K562 (cell line): ENCODE measurements around the gene ENDOD1. TPM values are rescaled to one million over a fixed set of nuclear protein-coding genes. Genes with fewer than 3 reads are reported as not detected.
A peak's percentile ranks its signal among the peaks of the same experiment; 100 is the strongest.

Experiments
- BRD4 ChIP-seq: fragments of 200-600 bp; sonication (generic); IDR thresholded peaks from 2 replicates; pipeline ENCODE4 v1.6.1; 2017; ENCODE audit warnings: inconsistent platforms
- CBX2 ChIP-seq: fragments of 200-600 bp; sonication (generic); IDR thresholded peaks from one replicate; pipeline ENCODE4 v1.6.1; 2012; ENCODE audit warnings: mild to moderate bottlenecking, low read length, inconsistent platforms; ENCODE audit not compliant: insufficient read depth, poor library complexity, severe bottlenecking
- HMGXB4 ChIP-seq: sonication (generic); formaldehyde crosslinking; IDR thresholded peaks from 2 replicates; pipeline ENCODE4 v1.8.1; 2023; ENCODE audit warnings: mild to moderate bottlenecking, missing genetic modification reagents
- ILK ChIP-seq: fragments of 450-650 bp; IDR thresholded peaks from 2 replicates; pipeline ENCODE4 v1.6.1; 2016; ENCODE audit warnings: missing genetic modification characterization, low read depth, mild to moderate bottlenecking, missing compliant biosample characterization, moderate library complexity, borderline replicate concordance
- JUND ChIP-seq, 2 experiments: IDR thresholded peaks; 2 replicates in 1 of 2; 3 replicates in 1 of 2; pipeline ENCODE4 v1.6.1; 2011; ENCODE audit warnings: borderline replicate concordance in 2 of 2, low read depth in 2 of 2, low read length in 2 of 2, improper control_type of control experiment in 1 of 2, missing biosample characterization in 1 of 2, missing genetic modification characterization in 1 of 2, missing genetic modification reagents in 1 of 2
- KAT2B ChIP-seq: IDR thresholded peaks from one replicate; pipeline ENCODE4 v1.6.1; 2012; ENCODE audit warnings: low read depth, mild to moderate bottlenecking, control low read depth, inconsistent platforms, low read length, moderate library complexity
- LCOR ChIP-seq: sonication (generic); formaldehyde crosslinking; IDR thresholded peaks from 2 replicates; pipeline ENCODE4 v1.8.0; 2022; ENCODE audit warnings: mild to moderate bottlenecking, missing genetic modification reagents
- MTA1 ChIP-seq: fragments of 450-650 bp; IDR thresholded peaks from 2 replicates; pipeline ENCODE4 v1.6.1; 2017; ENCODE audit warnings: borderline replicate concordance
- POLR2G ChIP-seq: fragments of 200-400 bp; formaldehyde crosslinking; IDR thresholded peaks from 2 replicates; pipeline ENCODE4 v1.6.1; 2017; ENCODE audit warnings: low read depth, mild to moderate bottlenecking, antibody characterized with exemption, low read length, moderate library complexity
- PTTG1 ChIP-seq: fragments of 450-650 bp; IDR thresholded peaks from 2 replicates; pipeline ENCODE4 v1.6.1; 2016; ENCODE audit warnings: low read depth, mild to moderate bottlenecking, missing genetic modification characterization, missing compliant biosample characterization
- RFX1 ChIP-seq: fragments of 450-650 bp; IDR thresholded peaks from 2 replicates; pipeline ENCODE4 v1.6.1; 2016; ENCODE audit warnings: mild to moderate bottlenecking, moderate library complexity
- SMARCE1 ChIP-seq: fragments of 450-650 bp; IDR thresholded peaks from 2 replicates; pipeline ENCODE4 v1.7.1; 2016; ENCODE audit warnings: mild to moderate bottlenecking
- SRSF3 ChIP-seq: fragments of 200-400 bp; formaldehyde crosslinking; IDR thresholded peaks from 2 replicates; pipeline ENCODE4 v1.6.1; 2016; ENCODE audit warnings: mild to moderate bottlenecking, low read length, moderate library complexity; ENCODE audit not compliant: insufficient read depth
- STAT5B ChIP-seq: fragments of 250-450 bp; sonication (Bioruptor Pico); IDR thresholded peaks from 2 replicates; pipeline ENCODE4 v1.8.0; 2021; ENCODE audit warnings: mild to moderate bottlenecking, inconsistent platforms
- ZNF253 ChIP-seq: fragments of 250-450 bp; sonication (Bioruptor Pico); conservative IDR thresholded peaks from 2 replicates; pipeline ENCODE4 v1.6.1; 2021; ENCODE audit warnings: mild to moderate bottlenecking
- ZNF609 ChIP-seq: sonication (generic); formaldehyde crosslinking; IDR thresholded peaks from 2 replicates; pipeline ENCODE4 v1.8.1; 2023; ENCODE audit warnings: missing genetic modification reagents, mild to moderate bottlenecking, borderline replicate concordance
- polyA plus RNA-seq, 8 experiments: library from polyadenylated mRNA; depleted of rRNA in 4 of 8; stranded (reverse) in 5 of 8; unstranded in 3 of 8; fragments of >200 nt; fragmentation: Nextera tagmentation in 2 of 8; fragmentation: Illumina TruSeq in 1 of 8; extraction: Ambion mirVana in 2 of 8; extraction: Trizol in 1 of 8; gene quantifications; 2 replicates each; pipeline versions ENCODE4 v1.2.1 to v1.2.3, GENCODE V29; 2011 to 2014; ENCODE audit warnings: inconsistent platforms in 1 of 8, missing spikeins in 1 of 8
- total RNA-seq, 7 experiments: library from RNA; depleted of rRNA in 6 of 7; stranded (reverse); fragments of >200 nt in 6 of 7; fragmentation: Illumina TruSeq in 2 of 7; extraction: Trizol in 2 of 7; gene quantifications; 2 replicates each; pipeline versions ENCODE4 v1.2.1 to v1.2.3, GENCODE V29; 2011 to 2021; ENCODE audit warnings: low replicate concordance in 1 of 7
- TF ChIP-seq, protein P1 (sequence below): sonication (generic); formaldehyde crosslinking; IDR thresholded peaks from 2 replicates; pipeline ENCODE4 v1.8.0; 2022; ENCODE audit warnings: mild to moderate bottlenecking, missing genetic modification reagents
- TF ChIP-seq, protein P2 (sequence below): IDR thresholded peaks from 2 replicates; pipeline ENCODE4 v1.6.1; 2014; ENCODE audit warnings: antibody characterized with exemption

Gene ENDOD1
- total and polyA plus RNA-seq, 9 of the 15 experiments (the other 6 are each of a cell fraction or from before 2014, with no cell fraction given) = 4.2 to 11.8 (median 9.3) TPM

DNA sequence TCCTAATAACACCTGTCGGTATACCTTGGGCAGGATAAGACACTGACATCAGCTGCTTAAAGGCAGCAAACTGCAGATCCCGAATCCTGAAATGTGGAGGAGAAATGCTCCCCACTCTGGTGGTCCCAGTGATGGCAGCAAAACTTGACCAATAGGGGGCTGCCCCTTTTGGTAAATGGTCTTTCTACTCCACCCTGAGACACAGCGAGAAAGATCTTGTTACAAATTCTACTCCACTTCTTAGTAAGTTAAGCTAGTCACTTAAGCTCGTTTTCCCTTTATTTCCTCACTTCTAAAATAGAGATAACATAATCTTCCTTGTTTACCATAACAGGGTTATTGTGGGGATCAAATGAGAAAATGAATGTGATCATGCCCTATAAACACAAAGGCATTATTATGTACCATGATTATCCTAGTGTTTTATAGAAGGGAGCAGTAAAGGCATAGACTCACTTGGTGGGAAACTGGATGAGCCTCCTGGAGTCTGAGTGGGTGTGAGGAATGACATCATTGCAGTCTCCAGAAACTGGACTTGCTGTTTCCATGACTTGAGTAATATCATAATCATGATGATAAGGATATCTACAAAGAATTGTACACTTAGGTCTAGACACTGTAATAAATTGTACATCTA, 50.9 kb downstream of the ENDOD1 start (continued):
- TF ChIP-seq ZNF609 (CRISPR knock-in tag) = no peak
- TF ChIP-seq RFX1 = no peak
- TF ChIP-seq KAT2B = no peak
- TF ChIP-seq MTA1 = no peak
- no peak for TF ChIP-seq BRD4
- TF ChIP-seq ZNF253 = no peak
- TF ChIP-seq CBX2 = no peak
- no peak for TF ChIP-seq POLR2G
- TF ChIP-seq, protein P1, sequence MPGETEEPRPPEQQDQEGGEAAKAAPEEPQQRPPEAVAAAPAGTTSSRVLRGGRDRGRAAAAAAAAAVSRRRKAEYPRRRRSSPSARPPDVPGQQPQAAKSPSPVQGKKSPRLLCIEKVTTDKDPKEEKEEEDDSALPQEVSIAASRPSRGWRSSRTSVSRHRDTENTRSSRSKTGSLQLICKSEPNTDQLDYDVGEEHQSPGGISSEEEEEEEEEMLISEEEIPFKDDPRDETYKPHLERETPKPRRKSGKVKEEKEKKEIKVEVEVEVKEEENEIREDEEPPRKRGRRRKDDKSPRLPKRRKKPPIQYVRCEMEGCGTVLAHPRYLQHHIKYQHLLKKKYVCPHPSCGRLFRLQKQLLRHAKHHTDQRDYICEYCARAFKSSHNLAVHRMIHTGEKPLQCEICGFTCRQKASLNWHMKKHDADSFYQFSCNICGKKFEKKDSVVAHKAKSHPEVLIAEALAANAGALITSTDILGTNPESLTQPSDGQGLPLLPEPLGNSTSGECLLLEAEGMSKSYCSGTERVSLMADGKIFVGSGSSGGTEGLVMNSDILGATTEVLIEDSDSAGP (CRISPR knock-in tag) = no peak
- TF ChIP-seq, protein P2, sequence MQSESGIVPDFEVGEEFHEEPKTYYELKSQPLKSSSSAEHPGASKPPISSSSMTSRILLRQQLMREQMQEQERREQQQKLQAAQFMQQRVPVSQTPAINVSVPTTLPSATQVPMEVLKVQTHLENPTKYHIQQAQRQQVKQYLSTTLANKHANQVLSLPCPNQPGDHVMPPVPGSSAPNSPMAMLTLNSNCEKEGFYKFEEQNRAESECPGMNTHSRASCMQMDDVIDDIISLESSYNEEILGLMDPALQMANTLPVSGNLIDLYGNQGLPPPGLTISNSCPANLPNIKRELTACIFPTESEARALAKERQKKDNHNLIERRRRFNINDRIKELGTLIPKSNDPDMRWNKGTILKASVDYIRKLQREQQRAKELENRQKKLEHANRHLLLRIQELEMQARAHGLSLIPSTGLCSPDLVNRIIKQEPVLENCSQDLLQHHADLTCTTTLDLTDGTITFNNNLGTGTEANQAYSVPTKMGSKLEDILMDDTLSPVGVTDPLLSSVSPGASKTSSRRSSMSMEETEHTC = no peak
- no peak for TF ChIP-seq PTTG1 (tag)
- TF ChIP-seq HMGXB4 = no peak
- no peak for TF ChIP-seq SMARCE1
- peak; percentile 73; the same call in 1 of the 2 replicates for TF ChIP-seq JUND (IDR thresholded peaks at IDR 0.05; ENCODE audit: borderline replicate concordance, low read depth, low read length)
- peak; percentile 51; the same call in 1 of the 3 replicates for TF ChIP-seq JUND (tag; IDR thresholded peaks at IDR 0.05; ENCODE audit: borderline replicate concordance, low read depth, low read length)
- TF ChIP-seq LCOR (CRISPR knock-in tag) = no peak
- TF ChIP-seq SRSF3 = no peak
- no peak for TF ChIP-seq ILK (tag)
- TF ChIP-seq STAT5B = no peak
